ENCODE results near the gene TBX19. TPM values are rescaled to one million over a fixed set of nuclear protein-coding genes. Genes with fewer than 3 reads are reported as not detected.

TBX19 gene
- total RNA-seq, 4 donors from 2014 or later = 0.76 to 2.5 (median 1.3) TPM

GRCh38 chr1:168300626-168301025, 19.9 kb downstream of the TBX19 start:
- no peak overlapping the region for H3K4me3 ChIP-seq
- H3K27me3 ChIP-seq = no peaks in the 10 kb centered on the region
- H3K36me3 ChIP-seq = no peaks in the 10 kb centered on the region
- TF ChIP-seq POLR2A (IDR thresholded peaks at IDR 0.05) = no peak
- TF ChIP-seq, protein P1, sequence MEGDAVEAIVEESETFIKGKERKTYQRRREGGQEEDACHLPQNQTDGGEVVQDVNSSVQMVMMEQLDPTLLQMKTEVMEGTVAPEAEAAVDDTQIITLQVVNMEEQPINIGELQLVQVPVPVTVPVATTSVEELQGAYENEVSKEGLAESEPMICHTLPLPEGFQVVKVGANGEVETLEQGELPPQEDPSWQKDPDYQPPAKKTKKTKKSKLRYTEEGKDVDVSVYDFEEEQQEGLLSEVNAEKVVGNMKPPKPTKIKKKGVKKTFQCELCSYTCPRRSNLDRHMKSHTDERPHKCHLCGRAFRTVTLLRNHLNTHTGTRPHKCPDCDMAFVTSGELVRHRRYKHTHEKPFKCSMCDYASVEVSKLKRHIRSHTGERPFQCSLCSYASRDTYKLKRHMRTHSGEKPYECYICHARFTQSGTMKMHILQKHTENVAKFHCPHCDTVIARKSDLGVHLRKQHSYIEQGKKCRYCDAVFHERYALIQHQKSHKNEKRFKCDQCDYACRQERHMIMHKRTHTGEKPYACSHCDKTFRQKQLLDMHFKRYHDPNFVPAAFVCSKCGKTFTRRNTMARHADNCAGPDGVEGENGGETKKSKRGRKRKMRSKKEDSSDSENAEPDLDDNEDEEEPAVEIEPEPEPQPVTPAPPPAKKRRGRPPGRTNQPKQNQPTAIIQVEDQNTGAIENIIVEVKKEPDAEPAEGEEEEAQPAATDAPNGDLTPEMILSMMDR (IDR thresholded peaks at IDR 0.05) = no peak
- no peak overlapping the region for H3K27ac ChIP-seq
- H3K4me1 ChIP-seq = no peaks in the 10 kb centered on the region
- no peak for DNase-seq
- no peaks in the 10 kb centered on the region for H3K9me3 ChIP-seq

DNA sequence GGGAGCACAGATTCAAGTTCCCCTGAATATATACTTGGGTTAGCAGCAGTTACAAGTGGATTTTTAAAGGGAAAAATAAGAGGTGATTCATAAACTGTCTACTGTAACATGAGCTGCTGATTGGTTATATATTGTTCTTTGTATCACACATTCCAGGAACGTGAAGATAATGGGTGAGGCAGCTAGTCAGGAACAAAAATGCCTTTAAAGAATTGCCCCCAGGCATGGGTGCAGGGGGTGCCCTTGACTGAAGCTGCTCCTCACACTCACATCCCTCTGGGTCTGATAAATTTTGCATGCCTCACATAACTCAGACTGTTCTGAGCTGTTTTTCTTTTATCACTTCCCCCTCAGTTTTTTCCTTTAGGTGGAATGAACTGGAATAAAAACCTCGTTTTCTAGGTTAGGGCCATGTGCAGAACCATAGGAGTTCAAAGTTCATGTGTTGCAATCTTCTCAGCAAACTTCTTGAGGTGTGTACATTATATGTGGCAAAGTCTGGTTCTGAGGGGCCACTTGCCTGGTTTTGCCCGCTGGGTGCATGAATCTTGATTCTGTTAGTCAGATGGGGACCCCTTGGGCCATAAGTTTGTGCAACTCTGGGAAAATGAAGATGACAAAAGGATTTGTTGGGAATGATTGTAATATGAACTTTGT, 21.1 kb downstream of the TBX19 start:
- Histone ChIP-seq H3K36me3 (no peaks in the 10 kb centered on the region), H3K9me3 (no peaks in the 10 kb centered on the region), H3K4me1 (no peaks in the 10 kb centered on the region), H3K4me3 (no peak overlapping the region), H3K27me3 (no peaks in the 10 kb centered on the region), H3K27ac (no peak overlapping the region)
- TF ChIP-seq, protein P1 (IDR thresholded peaks at IDR 0.05) = no peak
- TF ChIP-seq POLR2A (IDR thresholded peaks at IDR 0.05) = no peak
- DNase-seq = no peak

DNA sequence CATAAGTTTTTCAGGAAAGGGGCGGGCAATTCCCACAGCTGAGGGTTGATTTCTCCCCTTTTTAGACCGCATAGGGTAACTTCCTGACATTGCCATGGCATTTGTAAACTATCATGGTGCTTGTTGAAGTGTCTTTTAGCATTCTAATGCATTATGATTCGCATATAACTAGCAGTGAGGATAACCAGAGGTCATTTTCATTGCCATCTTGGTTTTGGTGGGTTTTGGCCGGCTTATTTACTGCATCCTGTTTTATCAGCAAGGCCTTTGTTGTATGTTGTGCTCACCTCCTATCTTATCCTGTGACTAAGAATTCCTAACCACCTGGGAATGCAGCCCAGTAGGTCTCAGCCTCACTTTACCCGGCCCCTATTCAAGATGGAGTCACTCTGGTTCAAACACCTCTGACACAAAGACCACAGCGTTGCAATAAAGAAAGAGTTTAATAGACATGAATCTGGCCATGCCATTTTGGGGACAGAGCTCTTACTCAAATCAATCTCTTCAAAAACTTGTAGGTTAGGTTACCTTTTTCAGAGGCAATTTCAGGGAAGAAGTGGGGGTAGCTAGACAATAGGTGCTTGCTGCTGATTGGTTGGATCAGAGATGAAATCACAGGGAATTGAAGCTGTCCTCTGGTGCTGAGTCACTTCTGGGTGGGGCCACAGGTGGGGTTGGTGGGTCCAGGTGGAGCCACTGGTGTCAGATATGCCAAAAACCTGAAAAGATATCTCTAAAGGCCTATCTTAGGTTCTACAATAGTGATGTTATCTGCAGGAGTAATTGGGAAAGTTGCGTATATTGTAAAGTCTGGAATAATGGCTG, 23.3 kb downstream of the TBX19 start:
- TF ChIP-seq POLR2A (IDR thresholded peaks at IDR 0.05) = no peak
- TF ChIP-seq, protein P1 (IDR thresholded peaks at IDR 0.05) = no peak
- H3K27me3 ChIP-seq = no peaks in the 10 kb centered on the region
- no peaks in the 10 kb centered on the region for H3K36me3 ChIP-seq
- H3K4me3 ChIP-seq = no peak overlapping the region
- DNase-seq = no peak
- H3K4me1 ChIP-seq = no peaks in the 10 kb centered on the region
- no peak overlapping the region for H3K27ac ChIP-seq
- H3K9me3 ChIP-seq = no peaks in the 10 kb centered on the region

DNA sequence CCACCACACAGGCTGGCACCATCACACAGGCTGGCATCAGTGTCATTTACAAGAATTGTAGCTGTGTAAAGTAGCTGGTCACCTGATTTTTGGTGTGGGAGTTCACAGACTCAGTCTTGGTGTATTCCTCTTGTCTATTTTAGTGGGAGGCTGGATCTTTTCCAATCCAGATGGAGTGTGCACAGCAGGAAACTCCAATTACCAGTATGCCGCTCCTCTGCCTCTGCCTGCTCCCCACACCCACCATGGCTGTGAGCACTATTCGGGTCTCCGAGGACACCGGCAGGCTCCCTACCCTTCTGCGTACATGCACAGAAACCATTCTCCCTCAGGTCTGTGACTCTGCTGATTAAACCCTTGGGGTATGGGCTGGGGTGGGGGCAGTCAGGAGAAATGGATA, 24.2 kb downstream of the TBX19 start:
- no peaks in the 10 kb centered on the region for H3K4me1 ChIP-seq
- TF ChIP-seq, protein P1 (IDR thresholded peaks at IDR 0.05) = no peak
- TF ChIP-seq POLR2A (IDR thresholded peaks at IDR 0.05) = no peak
- DNase-seq = no peak
- H3K36me3 ChIP-seq = no peaks in the 10 kb centered on the region
- H3K4me3 ChIP-seq = no peak overlapping the region
- H3K27ac ChIP-seq = no peak overlapping the region
- no peaks in the 10 kb centered on the region for H3K9me3 ChIP-seq
- no peaks in the 10 kb centered on the region for H3K27me3 ChIP-seq

DNA sequence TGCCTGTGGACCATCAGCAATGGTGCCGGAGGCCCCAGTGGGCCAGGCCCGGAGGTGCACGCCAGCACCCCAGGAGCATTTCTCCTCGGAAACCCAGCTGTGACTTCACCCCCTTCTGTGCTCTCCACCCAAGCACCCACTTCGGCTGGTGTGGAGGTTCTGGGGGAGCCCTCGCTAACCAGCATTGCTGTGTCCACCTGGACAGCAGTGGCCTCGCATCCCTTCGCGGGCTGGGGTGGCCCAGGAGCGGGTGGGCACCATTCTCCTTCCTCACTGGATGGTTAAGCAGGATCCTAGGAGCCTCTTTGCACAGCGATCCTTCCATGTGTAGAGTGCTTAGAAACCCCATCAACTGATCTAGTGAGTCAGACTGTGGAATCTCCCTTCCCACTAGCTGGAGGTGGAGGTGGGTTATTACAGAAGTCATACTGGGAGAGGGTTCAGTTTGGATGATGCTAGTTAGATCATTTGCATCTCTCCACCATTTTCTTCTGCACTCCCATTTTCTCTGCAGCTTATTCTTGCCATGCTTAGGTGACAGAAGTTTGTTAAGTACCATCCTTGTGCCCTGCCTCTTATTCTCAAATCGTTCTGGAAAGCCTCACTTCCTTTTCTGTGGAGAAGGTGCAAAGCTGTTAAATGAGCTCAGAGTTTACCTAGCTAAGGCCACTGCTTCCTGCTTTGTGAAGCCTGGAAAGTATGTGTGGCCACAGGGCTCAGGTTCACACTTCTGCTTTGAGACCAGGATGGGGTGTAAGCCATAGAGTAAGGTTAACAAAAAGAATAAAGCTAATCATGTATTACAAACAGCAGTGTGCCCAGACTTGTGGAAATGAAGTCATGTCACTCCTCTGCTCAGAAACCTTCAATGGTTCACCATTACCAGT, 32.3 kb downstream of the TBX19 start:
- no peak overlapping the region for H3K4me3 ChIP-seq
- no peak overlapping the region for H3K27ac ChIP-seq
- no peaks in the 10 kb centered on the region for H3K4me1 ChIP-seq
- no peak for TF ChIP-seq POLR2A (IDR thresholded peaks at IDR 0.05)
- TF ChIP-seq, protein P1 (IDR thresholded peaks at IDR 0.05) = no peak
- no peak for DNase-seq
- no peaks in the 10 kb centered on the region for H3K36me3 ChIP-seq
- H3K9me3 ChIP-seq = no peaks in the 10 kb centered on the region
- H3K27me3 ChIP-seq = no peaks in the 10 kb centered on the region

All from Peyer's patch (tissue), 4 donors.